SJSA1 (cell line): ENCODE measurements around the gene ITM2B. TPM values are rescaled to one million over a fixed set of nuclear protein-coding genes. Genes with fewer than 3 reads are reported as not detected.

Experiments
- DNase-seq, 2 experiments: peaks; one replicate each; pipeline ENCODE4 v3.0.0-alpha.2; 2015 to 2020; ENCODE audit warnings: low spot score in 2 of 2, low read depth in 1 of 2
- H3K27ac ChIP-seq: fragments of 250-450 bp; sonication (Bioruptor Pico); 2 replicates; pipeline ENCODE4 v1.5.1; 2020; ENCODE audit warnings: mild to moderate bottlenecking, moderate library complexity
- H3K27me3 ChIP-seq: fragments of 250-450 bp; sonication (Bioruptor Pico); replicated peaks from 2 replicates; pipeline ENCODE4 v1.5.1; 2020; ENCODE audit warnings: mild to moderate bottlenecking, moderate library complexity
- H3K36me3 ChIP-seq: fragments of 250-450 bp; sonication (Bioruptor Pico); 2 replicates; pipeline ENCODE4 v1.5.1; 2020; ENCODE audit warnings: mild to moderate bottlenecking
- H3K4me1 ChIP-seq: fragments of 250-450 bp; sonication (Bioruptor Pico); replicated peaks from 2 replicates; pipeline ENCODE4 v1.6.1; 2021; ENCODE audit warnings: mild to moderate bottlenecking
- H3K4me3 ChIP-seq: fragments of 250-450 bp; sonication (Bioruptor Pico); 2 replicates; pipeline ENCODE4 v1.5.1; 2020; ENCODE audit warnings: mild to moderate bottlenecking
- H3K9me3 ChIP-seq: fragments of 250-450 bp; sonication (Bioruptor Pico); replicated peaks from 2 replicates; pipeline ENCODE4 v1.5.1; 2020; ENCODE audit warnings: mild to moderate bottlenecking
- total RNA-seq: library from RNA; depleted of rRNA; stranded (reverse); fragments of >200 nt; shearing (Covaris generic); gene quantifications from 2 replicates; pipeline ENCODE4 v1.2.3, GENCODE V29; 2014

Gene ITM2B
- total RNA-seq, 1 experiment from 2014 or later: 172 TPM

DNA sequence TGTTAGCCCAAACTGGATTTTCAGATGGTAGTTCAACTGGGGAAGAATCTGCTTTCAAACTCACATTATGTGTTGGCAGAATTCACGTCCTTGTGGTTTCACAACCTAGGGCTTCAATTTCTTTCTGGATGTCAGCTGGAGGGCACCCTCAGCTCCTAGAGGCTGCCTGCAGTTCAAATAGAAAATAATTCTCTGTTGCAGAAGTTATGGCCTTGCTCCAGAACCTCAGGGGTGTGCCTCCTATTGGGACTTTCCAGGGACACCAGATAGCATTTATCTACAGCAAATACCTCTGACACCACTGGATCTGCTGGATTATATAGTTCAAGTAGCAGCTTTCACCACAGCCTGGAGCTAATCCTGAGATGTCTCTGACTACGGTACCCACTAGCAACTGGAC, 58.7 kb downstream of the ITM2B start:
- no peak overlapping the region for H3K27ac ChIP-seq
- DNase-seq: no peak
- peaks cover 6% of the 10 kb centered on the region; the same call in 1 of the 2 replicates for H3K4me1 ChIP-seq
- H3K9me3 ChIP-seq: no peaks in the 10 kb centered on the region
- H3K4me3 ChIP-seq: no peak overlapping the region
- no peaks in the 10 kb centered on the region for H3K36me3 ChIP-seq
- no peaks in the 10 kb centered on the region for H3K27me3 ChIP-seq

DNA sequence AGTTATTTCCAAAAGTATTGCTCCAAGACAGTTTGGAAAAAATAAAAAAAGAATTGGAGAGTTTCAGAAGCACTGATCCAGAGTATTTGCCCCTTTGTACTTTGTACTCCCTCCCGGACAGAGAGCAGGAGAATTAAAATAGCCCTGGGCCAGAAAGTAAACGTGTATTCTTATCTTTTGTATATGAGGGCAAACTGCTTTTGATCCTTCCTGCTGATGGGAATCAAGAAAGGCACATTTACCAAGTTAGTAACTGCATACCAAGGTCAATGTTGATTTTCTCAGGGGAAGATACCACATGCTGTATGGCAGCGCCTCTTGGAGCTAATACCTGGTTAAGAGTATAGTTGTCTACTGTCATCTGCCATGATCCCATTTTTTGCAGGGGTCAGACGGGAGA, 59.6 kb downstream of the ITM2B start:
- peaks cover 7% of the 10 kb centered on the region; the same call in 1 of the 2 replicates for H3K4me1 ChIP-seq
- H3K27ac ChIP-seq: no peak overlapping the region
- H3K9me3 ChIP-seq: no peaks in the 10 kb centered on the region
- no peak for DNase-seq
- H3K27me3 ChIP-seq: no peaks in the 10 kb centered on the region
- no peaks in the 10 kb centered on the region for H3K36me3 ChIP-seq
- H3K4me3 ChIP-seq: no peak overlapping the region

DNA sequence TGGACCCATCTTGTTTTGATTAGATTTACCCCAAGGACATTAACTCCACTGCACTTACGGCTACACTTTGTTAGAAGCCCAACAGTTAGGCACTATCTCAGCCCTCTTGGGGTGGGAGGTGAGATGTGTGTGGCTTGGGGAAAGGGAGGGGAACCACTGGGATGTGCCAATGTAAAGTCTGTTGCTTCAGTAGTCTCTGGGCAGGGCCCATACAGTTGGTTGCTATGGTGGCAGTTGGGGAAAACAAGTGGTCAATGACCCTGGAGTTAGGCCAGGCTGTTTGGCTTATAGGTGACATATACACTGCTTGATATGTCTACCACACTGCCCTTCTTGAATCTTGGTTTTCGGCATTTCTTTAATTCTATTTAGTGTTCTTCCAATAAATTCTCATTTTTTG, 61.6 kb downstream of the ITM2B start:
- no peaks in the 10 kb centered on the region for H3K36me3 ChIP-seq
- DNase-seq: no peak
- H3K27ac ChIP-seq: no peak overlapping the region

DNA sequence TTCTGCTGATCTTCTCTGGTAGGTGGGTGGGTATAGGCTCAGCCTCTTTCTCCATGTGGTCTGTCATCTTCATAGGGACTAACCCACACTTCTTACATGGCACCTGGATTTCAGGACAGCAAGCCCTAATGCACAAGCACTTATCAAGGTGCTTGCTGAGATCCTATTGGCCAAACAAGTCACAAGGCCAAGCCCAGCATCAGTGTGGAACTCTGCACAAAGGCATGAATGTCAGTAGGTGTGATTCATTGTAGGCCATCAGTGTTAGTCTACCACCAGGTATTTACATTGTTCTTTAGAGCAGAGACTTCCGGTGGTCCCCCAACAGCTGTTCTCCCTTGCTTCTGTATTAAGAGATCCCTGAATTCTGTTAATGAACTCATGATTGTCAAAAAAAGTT, 62.3 kb downstream of the ITM2B start:
- no peak overlapping the region for H3K4me3 ChIP-seq
- no peak for DNase-seq
- no peaks in the 10 kb centered on the region for H3K27me3 ChIP-seq
- H3K27ac ChIP-seq: no peak overlapping the region
- H3K4me1 ChIP-seq: peaks cover 7% of the 10 kb centered on the region; the same call in 1 of the 2 replicates
- H3K9me3 ChIP-seq: no peaks in the 10 kb centered on the region
- H3K36me3 ChIP-seq: no peaks in the 10 kb centered on the region

More for the DNA sequence above, 61.6 kb downstream of the ITM2B start:
- Histone ChIP-seq H3K4me3 (no peak overlapping the region), H3K9me3 (no peaks in the 10 kb centered on the region), H3K27me3 (no peaks in the 10 kb centered on the region), H3K4me1 (peaks cover 7% of the 10 kb centered on the region; the same call in 1 of the 2 replicates)

DNA sequence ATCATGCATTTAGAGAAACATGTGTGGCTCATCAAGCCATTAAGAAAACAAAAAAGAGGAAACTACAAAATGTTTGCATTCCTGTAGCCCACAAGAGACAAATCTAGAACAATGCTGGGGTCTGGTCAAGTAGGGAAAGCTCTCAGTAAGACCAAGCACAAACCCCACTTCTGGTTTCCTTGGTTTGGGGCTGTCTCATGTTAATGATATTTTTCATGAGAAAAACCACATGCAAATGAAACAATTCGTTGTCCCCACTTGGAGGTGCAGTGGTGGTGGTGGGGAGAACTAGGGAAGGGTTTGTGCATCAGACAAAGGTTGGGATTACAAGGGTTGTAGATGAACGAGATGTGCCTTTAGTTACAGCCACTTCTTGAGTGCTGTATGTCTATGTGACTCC, 63.5 kb downstream of the ITM2B start:
- H3K9me3 ChIP-seq: no peaks in the 10 kb centered on the region
- H3K4me3 ChIP-seq: no peak overlapping the region
- H3K4me1 ChIP-seq: peaks cover 7% of the 10 kb centered on the region; the same call in 1 of the 2 replicates
- H3K36me3 ChIP-seq: no peaks in the 10 kb centered on the region
- peak in 1 of 2 experiments; percentile 4 for DNase-seq
- H3K27ac ChIP-seq: no peak overlapping the region
- no peaks in the 10 kb centered on the region for H3K27me3 ChIP-seq

DNA sequence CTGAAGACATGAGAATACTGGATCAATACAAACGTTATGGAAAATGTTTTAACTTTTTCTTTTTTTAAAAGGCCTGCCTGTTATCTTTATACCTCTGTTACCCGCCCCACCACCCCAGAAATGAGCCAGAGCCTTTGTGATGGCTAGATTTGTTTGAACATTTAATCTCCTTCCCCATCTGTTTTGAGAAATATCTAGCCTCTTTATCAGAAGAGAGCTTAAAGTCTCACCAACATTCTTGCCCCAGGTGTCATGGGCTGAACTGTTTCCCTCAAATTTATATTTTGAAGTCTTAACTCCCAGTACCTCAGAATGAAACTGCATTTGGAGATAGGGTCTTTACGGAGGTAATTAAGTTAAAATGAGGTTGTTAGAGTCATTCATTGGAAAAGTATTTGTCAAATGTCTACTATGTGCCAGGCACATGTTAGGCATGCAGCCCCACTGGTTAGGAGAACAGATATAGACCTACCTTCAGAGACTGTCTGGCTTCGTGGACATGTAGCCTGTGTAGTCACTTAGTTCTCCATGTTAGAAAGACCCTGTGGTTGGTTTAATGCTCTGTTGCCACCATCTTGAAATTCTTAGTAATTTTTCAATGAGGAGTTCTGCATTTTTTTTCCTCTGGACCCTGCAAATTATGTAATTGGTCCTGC, 64.3 kb downstream of the ITM2B start:
- Histone ChIP-seq H3K9me3 (no peaks in the 10 kb centered on the region), H3K4me1 (peaks cover 9% of the 10 kb centered on the region), H3K27me3 (no peaks in the 10 kb centered on the region), H3K4me3 (no peak overlapping the region), H3K36me3 (no peaks in the 10 kb centered on the region), H3K27ac (no peak overlapping the region)
- no peak for DNase-seq

DNA sequence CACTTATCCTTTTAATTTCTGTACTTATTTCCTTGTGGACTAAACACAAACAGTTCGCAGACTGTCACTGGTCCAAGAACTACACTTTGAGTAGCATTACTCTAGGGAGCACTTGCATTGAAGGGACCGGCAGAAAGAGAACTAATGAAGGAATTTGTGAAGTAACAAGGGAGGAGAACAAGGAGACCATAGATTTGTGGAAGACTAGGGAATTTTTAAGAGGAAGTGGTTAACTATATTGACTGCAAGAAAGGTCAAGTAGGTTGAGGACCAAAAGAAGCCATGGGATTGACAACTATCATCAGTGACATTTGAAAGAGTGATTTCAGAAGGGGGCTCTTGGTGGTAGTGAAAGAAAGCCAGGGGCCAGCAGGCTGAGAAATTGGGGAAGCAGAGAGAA, 66.6 kb downstream of the ITM2B start:
- Histone ChIP-seq H3K27me3 (no peaks in the 10 kb centered on the region), H3K9me3 (no peaks in the 10 kb centered on the region), H3K36me3 (peaks cover 8% of the 10 kb centered on the region), H3K4me1 (peaks cover 13% of the 10 kb centered on the region), H3K4me3 (no peak overlapping the region), H3K27ac (no peak overlapping the region)
- DNase-seq: no peak

DNA sequence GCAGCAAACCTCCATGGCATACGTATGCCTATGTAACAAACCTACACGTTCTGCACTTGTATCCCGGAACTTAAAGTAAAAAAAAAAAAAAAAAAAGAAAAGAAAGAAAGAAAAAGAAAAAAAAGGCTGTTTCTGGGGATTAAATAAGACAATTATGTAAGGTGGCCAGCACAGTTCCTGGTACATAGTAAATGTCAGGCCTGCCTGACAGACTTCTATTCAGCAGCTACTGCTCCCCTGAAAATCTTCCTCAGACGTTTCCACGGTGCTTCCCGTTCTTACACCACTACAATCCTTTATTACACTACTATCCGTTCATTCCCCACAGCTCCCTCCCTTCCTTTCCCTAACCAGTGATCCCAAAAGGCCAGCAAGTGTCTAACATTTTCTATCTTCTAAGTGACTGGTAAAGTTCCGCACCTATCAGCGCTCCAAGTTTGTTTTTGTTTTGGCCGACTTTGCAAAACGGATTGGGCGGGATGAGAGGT, 69.9 kb downstream of the ITM2B start:
- peaks cover 17% of the 10 kb centered on the region for H3K4me1 ChIP-seq
- no peaks in the 10 kb centered on the region for H3K9me3 ChIP-seq
- H3K36me3 ChIP-seq: peaks cover 19% of the 10 kb centered on the region
- peak overlapping the region; percentile 96 for H3K4me3 ChIP-seq
- no peak for DNase-seq
- peak overlapping the region; percentile 94 for H3K27ac ChIP-seq
- no peaks in the 10 kb centered on the region for H3K27me3 ChIP-seq

DNA sequence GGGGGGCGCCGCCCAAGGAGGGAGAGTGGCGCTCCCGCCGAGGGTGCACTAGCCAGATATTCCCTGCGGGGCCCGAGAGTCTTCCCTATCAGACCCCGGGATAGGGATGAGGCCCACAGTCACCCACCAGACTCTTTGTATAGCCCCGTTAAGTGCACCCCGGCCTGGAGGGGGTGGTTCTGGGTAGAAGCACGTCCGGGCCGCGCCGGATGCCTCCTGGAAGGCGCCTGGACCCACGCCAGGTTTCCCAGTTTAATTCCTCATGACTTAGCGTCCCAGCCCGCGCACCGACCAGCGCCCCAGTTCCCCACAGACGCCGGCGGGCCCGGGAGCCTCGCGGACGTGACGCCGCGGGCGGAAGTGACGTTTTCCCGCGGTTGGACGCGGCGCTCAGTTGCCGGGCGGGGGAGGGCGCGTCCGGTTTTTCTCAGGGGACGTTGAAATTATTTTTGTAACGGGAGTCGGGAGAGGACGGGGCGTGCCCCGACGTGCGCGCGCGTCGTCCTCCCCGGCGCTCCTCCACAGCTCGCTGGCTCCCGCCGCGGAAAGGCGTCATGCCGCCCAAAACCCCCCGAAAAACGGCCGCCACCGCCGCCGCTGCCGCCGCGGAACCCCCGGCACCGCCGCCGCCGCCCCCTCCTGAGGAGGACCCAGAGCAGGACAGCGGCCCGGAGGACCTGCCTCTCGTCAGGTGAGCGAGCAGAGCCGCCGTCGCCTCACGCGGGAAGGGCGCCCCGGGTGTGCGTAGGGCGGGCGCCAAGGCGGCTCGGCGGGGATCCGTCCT, 70.5 kb downstream of the ITM2B start, which contains the start of gene RB1:
Gene RB1, plus strand, starts transcription at position 393 of the 784 bp plus-strand sequence. Its CDS starts 162 bp downstream, at position 555.
- peak within 1 kb of the TSS; percentile 94 for H3K27ac ChIP-seq
- peak; percentile 89 to 92 for DNase-seq
- peaks cover 25% of the 10 kb centered on the region for H3K36me3 ChIP-seq
- H3K4me1 ChIP-seq: peaks cover 17% of the 10 kb centered on the region
- H3K9me3 ChIP-seq: no peaks in the 10 kb centered on the region
- H3K27me3 ChIP-seq: no peaks in the 10 kb centered on the region
- peak within 1 kb of the TSS; percentile 96 for H3K4me3 ChIP-seq

DNA sequence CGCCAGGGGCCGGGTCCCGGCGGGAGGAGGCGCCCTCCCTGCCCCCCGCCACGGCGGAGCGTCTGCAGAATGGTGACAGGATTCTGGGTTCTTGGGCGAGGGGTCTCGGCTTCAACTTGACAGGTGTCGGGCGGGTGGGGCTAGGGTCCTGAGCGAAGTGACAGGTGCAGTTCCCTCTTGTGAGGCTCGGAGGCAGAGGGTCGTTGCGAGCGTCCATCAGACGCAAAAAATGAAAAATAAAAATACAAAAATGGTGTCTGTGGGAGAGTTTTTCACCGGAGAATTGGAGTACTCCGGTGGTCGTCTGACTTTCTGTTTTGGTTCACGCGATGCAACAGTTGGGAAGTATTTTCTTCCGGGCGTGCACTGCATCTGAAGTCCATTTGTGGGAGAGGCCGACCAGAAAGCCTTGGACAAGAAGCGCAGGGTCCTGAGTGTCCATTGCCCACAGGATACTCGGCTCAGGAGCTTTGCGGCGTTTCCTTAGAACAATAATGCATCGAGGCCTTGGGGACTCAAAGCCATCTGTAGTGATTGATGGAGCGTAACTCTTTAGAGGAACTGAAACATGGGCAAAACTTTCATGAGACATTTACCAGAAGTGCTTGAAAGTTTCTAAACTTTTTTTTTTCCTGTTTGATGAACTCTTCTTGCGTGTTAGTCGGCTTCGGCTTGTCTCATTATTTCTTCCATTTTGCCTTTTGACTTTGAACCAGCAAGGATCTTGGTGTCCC, 71.3 kb downstream of the ITM2B start:
- peak overlapping the region; percentile 94 for H3K27ac ChIP-seq
- H3K4me1 ChIP-seq: peaks cover 17% of the 10 kb centered on the region
- peaks cover 28% of the 10 kb centered on the region for H3K36me3 ChIP-seq
- peak overlapping the region; percentile 96 for H3K4me3 ChIP-seq
- peak in 1 of 2 experiments; percentile 40 for DNase-seq
- no peaks in the 10 kb centered on the region for H3K27me3 ChIP-seq
- no peaks in the 10 kb centered on the region for H3K9me3 ChIP-seq

DNA sequence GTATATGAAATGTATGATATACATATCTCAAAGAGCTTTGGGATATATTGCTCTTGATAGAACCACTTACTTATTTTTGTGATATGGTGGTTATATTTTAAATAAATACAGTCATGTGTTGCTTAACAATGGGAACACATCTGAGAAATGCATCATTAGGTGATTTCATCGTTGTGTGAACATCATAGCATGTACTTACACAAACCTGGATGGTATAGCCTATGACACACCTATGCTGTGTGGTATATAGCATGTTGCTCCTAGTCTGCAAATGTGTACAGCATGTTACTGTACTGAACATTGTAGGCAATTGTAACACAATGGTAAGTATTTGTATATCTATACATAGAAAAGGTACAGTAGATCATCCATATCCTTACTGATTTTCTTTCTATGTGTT, 78.2 kb downstream of the ITM2B start:
- H3K4me3 ChIP-seq: no peak overlapping the region
- no peaks in the 10 kb centered on the region for H3K27me3 ChIP-seq
- no peaks in the 10 kb centered on the region for H3K9me3 ChIP-seq

DNA sequence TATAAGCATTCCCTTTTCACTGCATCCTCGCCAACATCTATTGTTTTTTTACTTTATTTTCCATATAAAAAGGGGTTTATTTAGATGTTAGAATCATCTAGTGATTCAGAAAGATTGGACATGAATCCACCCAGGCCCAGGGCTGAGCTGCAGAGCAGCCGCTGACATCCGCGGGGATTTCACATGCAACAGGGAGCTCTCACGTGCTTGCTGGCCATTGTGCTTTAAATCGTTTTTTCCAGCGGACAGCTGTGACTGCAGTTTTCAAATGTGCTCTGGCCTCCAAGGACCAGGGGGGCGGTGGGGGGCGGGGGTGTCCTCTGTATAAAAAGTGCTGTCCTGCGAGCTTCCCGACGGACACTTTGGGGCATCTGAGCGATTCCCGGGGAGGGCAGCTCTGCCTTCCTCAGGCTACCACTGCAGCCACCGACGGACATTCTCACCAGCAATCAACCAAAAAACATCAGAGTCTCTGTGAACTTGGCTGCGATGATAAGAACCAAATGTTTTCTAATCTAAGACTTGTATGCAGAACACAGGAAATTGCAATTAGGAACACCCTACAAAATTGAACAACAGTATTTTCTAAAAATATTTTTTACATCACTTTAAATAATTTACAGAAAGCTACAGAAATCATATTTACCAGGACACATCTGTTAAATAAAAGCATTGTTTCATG, 83.1 kb downstream of the ITM2B start:
- peaks cover 6% of the 10 kb centered on the region; the same call in 1 of the 2 replicates for H3K9me3 ChIP-seq
- DNase-seq: no peak

More for the DNA sequence above, 78.2 kb downstream of the ITM2B start:
- H3K27ac ChIP-seq: no peak overlapping the region
- no peak for DNase-seq
- H3K4me1 ChIP-seq: no peaks in the 10 kb centered on the region
- peaks cover 33% of the 10 kb centered on the region for H3K36me3 ChIP-seq

More for the DNA sequence above, 83.1 kb downstream of the ITM2B start:
- Histone ChIP-seq H3K4me3 (no peak overlapping the region), H3K27me3 (no peaks in the 10 kb centered on the region), H3K27ac (no peak overlapping the region), H3K36me3 (peaks cover 49% of the 10 kb centered on the region), H3K4me1 (no peaks in the 10 kb centered on the region)
